Kidney capillary endothelial cell (primary cell): ENCODE results near the gene GRIK5.

Source experiments
- DNase-seq: peaks from one replicate; pipeline ENCODE4 v3.0.0-alpha.2; 2018; ENCODE audit warnings: low spot score

The GRIK5 gene

GRCh38 chr19:42093926-42094325, 23.9 kb upstream of the GRIK5 start:
- DNase-seq = no peak

- no peak for DNase-seq
These were observed 23.5 kb upstream of the GRIK5 start for GRCh38 chr19:42093505-42093904.

- peak; percentile 87 for DNase-seq
These were observed 22.3 kb upstream of the GRIK5 start for GRCh38 chr19:42092350-42092749.

- DNase-seq = peak; percentile 81
These were observed 21.7 kb upstream of the GRIK5 start for GRCh38 chr19:42091742-42092141.

DNA sequence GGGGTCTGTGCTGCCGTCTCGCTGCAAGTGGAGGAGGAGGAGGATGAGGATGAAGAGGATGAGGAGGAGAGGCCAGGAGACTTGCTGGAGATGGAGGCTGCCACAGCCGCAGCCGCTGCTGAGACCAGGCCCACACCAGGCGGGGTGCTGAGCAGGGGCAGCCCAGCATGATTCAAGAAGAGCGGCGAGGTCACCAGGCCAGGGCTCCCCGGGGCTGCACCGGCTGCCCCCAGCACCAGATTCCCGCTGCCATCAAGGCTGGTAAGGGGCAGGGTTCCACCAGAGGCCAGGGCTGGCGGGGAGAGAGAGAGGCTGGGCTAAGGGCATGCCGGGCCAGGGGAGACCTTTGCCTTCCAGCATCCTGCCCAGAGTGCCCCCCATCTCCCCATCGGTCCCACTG, 21.3 kb upstream of the GRIK5 start:
- DNase-seq = no peak

GRCh38 chr19:42090672-42091071, 20.7 kb upstream of the GRIK5 start:
- DNase-seq = no peak

DNA sequence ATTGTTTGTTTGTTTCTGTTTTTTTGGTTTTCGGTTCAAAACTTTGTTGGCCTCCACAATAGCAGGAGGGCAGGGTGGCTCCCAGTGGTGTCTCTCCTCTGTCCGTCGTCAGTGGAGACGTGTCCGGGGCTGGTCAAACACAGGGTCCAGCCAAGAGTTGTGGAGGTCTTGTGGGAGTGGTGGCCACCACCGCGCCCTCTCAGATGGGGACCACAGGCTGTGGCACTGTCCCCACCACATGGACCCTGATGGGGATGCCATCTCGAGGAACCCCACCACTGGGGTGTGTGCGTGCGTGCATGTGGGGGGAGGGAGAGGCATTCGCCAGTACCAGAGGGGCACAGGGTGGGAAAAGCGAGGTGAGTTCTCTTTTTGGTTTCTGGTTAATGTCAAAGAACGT, 19.8 kb upstream of the GRIK5 start:
- DNase-seq = no peak

GRCh38 chr19:42089191-42089750, 19.3 kb upstream of the GRIK5 start:
- DNase-seq = no peak

DNA sequence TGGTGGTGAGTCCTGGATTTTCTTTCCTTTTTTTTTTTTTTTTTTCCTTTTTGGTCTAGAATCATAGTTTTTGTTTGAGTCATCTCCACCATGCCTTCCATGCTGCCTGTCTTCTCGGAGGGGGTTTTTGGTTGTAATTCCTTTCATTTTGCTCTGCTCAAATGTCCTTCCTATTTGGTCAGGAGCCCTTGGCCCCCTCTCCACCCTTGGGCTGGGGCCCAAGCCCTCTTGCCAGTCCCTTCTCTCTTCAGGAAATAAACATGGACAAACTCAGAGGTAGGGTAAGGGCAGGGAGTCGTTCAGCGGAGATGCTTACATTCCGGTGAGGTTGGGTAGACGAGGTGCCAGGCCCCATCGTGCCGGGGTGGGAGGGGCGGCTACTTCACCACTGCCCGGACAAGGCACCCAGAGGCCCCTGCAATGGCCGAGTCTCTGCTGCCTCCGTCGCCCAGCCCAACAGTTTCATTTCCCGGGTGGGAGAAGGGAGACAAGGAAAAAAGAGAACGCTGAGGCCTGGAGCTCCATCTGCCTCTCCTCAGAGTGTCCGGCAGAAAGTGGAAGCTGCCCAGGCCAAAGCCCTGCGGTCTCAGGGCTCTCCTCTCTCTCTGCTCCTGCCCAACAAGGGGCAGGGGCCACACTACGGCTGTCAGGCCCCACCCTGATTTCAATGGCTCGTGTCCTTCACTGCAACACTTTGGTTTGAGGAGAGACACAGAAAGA, 18.6 kb upstream of the GRIK5 start:
- no peak for DNase-seq

DNA sequence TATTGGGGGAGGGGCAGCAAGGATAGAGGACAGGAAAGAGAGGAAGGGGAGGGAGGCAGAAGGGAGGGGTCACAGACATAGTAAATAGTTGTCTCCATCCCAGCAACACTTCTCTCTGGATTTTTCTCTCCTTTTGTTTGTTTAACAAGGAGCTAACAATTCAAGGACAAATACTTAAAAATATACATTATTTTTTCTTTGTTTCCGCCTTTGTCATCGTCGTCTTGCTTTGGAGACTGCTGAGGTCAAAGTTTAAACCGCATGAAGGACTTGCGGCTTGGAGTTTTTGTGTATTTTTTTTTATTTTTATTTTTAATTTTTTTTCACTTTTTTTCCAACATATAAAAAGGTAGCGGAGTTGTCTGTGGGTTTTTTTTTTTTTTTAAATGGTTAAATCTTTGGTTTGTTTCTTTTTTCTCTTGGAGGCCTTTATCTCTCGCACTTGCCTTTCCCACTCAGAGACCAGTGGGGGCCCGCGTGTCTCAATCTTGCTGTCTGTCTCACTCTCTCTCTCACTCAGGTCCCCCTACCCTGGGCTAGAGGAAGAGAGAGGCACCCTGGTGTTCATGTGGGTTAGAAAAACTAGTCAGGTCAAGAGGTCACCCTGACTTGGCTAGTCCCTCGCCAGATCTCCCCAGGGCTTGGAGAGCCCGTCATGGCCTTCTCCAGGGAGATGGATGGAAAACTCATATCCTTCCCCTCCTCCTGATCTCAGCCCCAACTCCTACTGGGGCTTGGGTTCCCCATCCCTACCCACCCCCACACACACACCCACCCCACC, 17.0 kb upstream of the GRIK5 start:
- DNase-seq = no peak

DNA sequence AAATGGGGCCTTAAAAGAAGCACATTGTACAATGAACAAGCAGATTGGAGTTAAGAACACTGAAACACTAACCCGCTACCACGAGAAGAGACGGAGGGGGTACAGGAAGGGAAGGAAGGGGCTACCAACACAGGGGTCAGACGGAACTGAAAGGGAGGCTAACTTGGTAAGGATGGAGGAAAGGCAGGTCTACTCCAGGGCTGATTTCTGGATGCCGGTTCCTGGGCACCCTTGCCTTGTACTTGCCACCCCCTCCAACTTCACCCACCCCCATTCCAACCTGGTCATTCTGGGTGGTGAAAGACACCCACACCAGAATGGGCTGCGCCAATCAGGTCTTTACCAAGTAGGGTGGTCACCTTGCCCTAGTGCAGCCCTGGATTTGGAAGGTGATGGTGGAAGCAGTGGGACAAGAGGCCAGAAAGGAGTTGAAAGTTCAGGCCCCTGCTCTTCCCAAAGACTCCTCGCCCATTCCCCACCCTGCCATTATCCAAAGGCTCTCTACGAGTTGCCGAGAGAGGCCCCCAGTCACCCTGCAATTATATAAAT, 16.3 kb upstream of the GRIK5 start:
- DNase-seq = no peak

GRCh38 chr19:42083537-42083936, 13.5 kb upstream of the GRIK5 start:
- DNase-seq = no peak

DNA sequence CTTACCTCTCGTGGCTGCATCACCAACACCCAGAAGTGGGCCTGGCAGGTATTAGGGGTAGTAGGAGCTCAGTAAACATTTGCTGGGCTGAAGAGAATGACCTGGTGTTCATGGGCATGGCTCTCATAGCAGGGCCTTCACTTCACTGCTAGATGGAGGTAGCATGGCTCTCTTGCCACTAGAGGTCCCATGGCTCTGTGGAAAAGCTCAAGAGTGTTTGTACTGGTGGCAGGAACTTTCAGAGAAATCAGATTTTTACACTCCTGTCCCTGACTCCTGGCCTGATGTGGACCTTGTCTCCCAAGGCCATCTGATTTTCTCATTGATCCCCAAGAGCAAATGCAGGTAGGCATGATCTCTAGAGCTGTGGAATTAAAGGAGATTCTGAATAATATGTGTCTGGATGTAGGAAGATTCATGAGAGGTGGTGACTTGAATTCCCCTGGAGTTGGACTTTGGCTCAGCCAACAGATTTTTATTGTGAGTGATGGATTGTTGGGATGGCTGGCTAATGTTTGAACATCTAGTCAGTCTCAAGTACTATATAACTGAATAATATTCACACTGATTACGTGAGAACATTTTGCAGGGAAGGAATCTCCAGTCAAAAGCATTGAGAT, 11.7 kb upstream of the GRIK5 start:
- DNase-seq = peak; percentile 44

- no peak for DNase-seq
These were observed 10.9 kb upstream of the GRIK5 start for GRCh38 chr19:42080764-42081375.

GRCh38 chr19:42079886-42080763, 10.1 kb upstream of the GRIK5 start:
- no peak for DNase-seq

DNA sequence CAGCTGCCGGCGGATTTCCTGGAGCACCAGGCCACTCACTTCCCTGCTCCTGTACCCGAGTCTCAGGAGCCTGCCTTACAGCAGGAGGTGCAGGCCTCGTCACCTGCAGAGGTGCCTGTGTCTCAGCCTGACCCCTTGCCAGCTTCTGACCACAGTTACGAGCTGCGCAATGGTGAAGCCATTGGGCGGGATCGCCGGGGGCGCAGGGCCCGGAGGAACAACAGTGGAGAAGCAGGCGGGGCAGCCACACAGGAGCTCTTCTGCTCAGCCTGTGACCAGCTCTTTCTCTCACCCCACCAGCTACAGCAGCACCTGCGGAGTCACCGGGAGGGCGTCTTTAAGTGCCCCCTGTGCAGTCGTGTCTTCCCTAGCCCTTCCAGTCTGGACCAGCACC, 9.3 kb upstream of the GRIK5 start:
- DNase-seq = no peak

DNA sequence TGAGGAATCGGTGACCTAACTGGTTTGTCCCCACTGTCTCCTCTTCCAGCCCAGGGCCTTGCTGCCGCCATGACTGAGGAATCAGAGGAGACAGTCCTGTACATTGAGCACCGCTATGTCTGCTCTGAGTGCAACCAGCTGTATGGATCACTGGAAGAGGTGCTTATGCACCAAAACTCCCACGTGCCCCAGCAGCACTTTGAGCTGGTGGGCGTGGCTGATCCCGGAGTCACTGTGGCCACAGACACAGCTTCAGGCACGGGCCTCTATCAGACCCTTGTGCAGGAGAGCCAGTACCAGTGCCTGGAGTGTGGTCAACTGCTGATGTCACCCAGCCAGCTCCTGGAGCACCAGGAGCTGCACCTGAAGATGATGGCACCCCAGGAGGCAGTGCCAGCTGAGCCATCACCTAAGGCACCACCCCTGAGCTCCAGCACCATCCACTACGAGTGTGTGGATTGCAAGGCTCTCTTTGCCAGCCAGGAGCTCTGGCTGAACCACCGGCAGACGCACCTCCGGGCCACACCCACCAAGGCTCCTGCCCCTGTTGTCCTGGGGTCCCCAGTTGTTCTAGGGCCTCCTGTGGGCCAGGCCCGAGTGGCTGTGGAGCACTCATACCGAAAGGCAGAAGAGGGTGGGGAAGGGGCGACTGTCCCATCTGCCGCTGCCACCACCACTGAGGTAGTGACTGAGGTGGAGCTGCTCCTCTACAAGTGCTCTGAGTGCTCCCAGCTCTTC, 8.7 kb upstream of the GRIK5 start:
- no peak for DNase-seq

- DNase-seq = no peak
These were observed 8.1 kb upstream of the GRIK5 start for GRCh38 chr19:42078058-42078457.

GRCh38 chr19:42076380-42076944, 6.5 kb upstream of the GRIK5 start:
- DNase-seq = no peak
